ENCODE results near the gene CNOT11.
"Not testable (repeated sequence)": the region's sequence is repeated elsewhere in the genome, so short reads cannot be mapped to it uniquely, and the experiment has no call there.

Gene CNOT11

DNA sequence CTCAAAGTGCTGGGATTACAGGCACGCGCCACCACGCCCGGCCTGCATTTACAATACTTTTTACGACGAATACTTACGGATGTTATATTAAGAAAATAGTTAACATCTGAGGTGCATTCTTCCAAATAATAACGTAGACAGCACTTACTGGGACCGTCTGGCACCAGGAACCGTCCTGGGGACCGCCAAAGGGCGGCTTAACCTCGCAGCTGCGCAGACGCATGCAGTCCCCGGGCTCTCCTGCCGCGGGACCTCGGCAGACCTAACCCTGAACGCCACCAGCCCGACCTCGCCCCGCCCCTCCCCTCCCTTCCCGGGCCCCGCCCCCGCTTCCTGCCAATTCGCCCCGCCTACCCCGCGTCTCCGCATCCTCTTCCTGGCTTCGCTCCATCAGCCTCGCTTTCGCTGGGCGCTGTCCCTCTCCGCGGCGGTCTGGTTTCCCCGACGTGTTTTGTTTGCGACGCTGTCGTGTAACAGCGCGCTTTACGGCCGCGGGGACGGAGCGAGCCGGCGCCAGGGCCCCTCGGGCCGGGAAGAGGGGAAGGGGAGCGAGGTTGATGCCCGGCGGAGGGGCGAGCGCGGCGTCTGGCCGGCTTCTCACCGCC lies at the start of gene CNOT11:
TSS of gene CNOT11 (plus strand) at position 479 of the 605 bp plus-strand sequence. CDS start at position 558, 79 bp downstream.
- Histone ChIP-seq H3K9me3 (ENCODE audit: control insufficient read depth, low read length) (no peaks in the 10 kb centered on the region), H3K4me3 (ENCODE audit: low read length) (peak within 1 kb of the TSS; percentile 51), H3K9ac (ENCODE audit: low read length) (peak within 1 kb of the TSS; percentile 96), H3K36me3 (ENCODE audit: control insufficient read depth, insufficient read depth, low read length) (no peaks in the 10 kb centered on the region), H3K27me3 (ENCODE audit: control insufficient read depth, insufficient read depth, low read length) (no peaks in the 10 kb centered on the region), H3K4me1 (ENCODE audit: control insufficient read depth, insufficient read depth, low read length) (peaks cover 19% of the 10 kb centered on the region)

DNA sequence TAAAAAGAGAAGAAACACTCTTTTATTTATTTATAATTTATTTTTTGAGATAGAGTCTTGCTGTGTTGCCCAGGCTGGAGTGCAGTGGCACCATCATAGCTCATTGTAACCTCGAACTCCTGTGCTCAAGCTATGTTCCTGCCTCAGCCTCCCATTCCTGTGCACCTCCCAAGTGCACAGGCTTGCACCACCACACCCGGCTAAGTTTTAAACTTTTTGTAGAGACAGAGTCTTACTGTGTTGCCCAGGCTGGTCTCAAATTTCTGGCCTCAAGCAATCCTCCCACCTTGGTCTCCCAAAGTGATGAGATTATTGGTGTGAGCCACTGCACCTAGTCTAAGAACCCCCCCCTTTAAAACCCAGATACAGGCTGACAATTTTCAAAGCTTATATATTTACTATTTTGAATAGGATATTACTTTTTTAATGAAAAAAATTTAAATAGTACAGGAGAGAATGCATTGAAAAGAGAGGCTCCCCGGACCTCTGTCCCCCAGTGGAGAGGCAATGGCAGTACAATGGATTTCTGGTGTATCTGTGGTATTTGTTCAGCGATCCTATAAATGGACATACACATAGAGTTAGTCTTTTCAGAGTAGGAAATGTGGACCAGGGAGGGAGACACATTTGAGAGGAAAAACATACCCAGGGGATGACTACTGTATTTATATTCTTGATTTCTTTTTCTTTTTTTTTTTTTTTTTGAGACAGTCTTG lies 48.1 kb upstream of the CNOT11 start:
- peaks cover 13% of the 10 kb centered on the region for H3K4me1 ChIP-seq (ENCODE audit: control insufficient read depth, insufficient read depth, low read length)
- no peak overlapping the region for H3K9ac ChIP-seq (ENCODE audit: low read length)
- no peaks in the 10 kb centered on the region for H3K36me3 ChIP-seq (ENCODE audit: control insufficient read depth, insufficient read depth, low read length)
- H3K27me3 ChIP-seq (ENCODE audit: control insufficient read depth, insufficient read depth, low read length) = no peaks in the 10 kb centered on the region
- no peak overlapping the region for H3K4me3 ChIP-seq (ENCODE audit: low read length)
- H3K9me3 ChIP-seq (ENCODE audit: control insufficient read depth, low read length) = no peaks in the 10 kb centered on the region

DNA sequence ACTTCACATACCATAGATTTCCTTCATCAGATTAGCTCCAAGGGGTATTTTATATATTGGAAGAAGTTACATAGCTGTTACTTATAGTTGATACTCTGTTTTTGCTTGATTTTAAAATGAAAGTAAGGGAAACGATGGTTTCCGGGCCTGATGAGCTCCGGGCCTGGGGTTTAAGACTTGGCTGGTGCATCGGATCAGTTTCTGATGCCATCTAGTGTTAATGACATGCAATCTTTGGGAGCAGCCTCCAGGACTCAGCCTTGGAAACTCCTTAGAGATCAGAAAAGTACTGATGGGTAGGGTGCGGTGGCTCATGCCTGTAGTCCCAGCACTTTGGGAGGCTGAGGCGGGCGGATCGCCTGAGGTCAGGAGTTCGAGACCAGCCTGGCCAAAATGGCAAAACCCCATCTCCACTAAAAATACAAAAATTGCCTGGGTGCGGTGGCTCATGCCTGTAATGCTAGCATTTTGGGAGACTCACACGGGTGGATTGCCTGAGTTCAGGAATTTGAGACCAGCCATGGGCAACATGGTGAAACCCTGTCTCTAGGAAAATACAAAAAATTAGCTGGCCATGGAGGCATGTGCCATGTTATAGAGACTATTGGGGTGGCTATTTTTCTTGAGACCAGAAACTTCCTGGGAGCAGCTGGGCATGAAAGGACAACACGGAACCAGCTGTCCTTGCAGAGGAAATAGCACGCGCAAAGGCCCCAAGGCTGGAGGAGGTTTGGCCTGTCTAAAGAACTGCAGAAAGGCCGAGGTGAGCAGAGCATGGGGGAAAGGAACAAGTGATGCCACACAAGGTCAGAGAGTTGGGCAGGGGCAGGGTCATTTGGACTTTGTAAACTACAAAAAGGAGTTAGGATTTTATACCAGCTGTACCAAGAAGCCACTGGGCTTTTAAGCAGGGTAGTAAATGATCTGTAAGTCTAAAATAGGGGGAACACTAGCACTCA lies 46.9 kb upstream of the CNOT11 start:
- no peaks in the 10 kb centered on the region for H3K9me3 ChIP-seq (ENCODE audit: control insufficient read depth, low read length)
- peak overlapping the region; percentile 26 for H3K9ac ChIP-seq (ENCODE audit: low read length)
- H3K4me3 ChIP-seq (ENCODE audit: low read length) = no peak overlapping the region
- no peaks in the 10 kb centered on the region for H3K27me3 ChIP-seq (ENCODE audit: control insufficient read depth, insufficient read depth, low read length)
- H3K4me1 ChIP-seq (ENCODE audit: control insufficient read depth, insufficient read depth, low read length) = peaks cover 12% of the 10 kb centered on the region
- H3K36me3 ChIP-seq (ENCODE audit: control insufficient read depth, insufficient read depth, low read length) = no peaks in the 10 kb centered on the region

DNA sequence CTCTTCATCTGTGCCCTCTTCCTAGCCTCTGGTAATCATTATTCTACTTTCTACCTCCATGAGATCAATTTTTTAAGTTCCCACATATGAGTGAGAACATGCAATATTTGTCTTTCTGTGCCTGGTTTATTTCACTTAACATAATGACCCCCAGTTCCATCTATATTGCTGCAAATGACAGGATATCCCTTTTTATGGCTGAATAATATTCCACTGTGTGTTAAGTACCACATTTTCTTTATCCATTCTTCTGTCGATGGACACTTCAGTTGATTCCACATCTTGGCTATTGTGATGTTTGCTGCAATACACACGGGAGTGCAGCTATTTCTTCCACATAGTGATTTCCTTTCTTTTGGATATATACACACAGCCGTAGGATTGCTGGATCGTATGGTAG lies 43.9 kb upstream of the CNOT11 start:
- no peaks in the 10 kb centered on the region for H3K36me3 ChIP-seq (ENCODE audit: control insufficient read depth, insufficient read depth, low read length)
- peaks cover 8% of the 10 kb centered on the region for H3K4me1 ChIP-seq (ENCODE audit: control insufficient read depth, insufficient read depth, low read length)
- H3K9ac ChIP-seq (ENCODE audit: low read length) = no peak overlapping the region
- H3K4me3 ChIP-seq (ENCODE audit: low read length) = no peak overlapping the region
- no peaks in the 10 kb centered on the region for H3K27me3 ChIP-seq (ENCODE audit: control insufficient read depth, insufficient read depth, low read length)
- no peaks in the 10 kb centered on the region for H3K9me3 ChIP-seq (ENCODE audit: control insufficient read depth, low read length)

DNA sequence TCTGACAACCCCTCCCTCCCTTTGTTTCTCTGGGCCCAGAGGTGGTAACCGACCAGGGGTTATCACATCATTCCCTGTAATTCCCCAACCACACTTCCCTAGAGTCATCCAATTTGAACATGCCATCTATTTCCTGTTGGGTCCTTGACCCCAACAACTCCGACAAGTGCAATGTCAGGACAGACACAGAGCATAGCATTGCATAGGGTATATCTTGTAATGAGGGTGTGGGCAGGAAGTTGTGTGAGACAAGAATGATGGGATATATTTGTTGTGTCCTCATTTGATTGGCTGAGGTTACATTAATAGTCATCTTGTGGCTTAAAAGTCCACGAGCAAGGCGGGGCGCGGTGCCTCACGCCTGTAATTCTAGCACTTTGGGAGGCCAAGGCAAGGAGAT lies 33.4 kb upstream of the CNOT11 start:
- no peaks in the 10 kb centered on the region for H3K36me3 ChIP-seq (ENCODE audit: control insufficient read depth, insufficient read depth, low read length)
- no peak overlapping the region for H3K4me3 ChIP-seq (ENCODE audit: low read length)
- H3K27me3 ChIP-seq (ENCODE audit: control insufficient read depth, insufficient read depth, low read length) = no peaks in the 10 kb centered on the region
- H3K9ac ChIP-seq (ENCODE audit: low read length) = no peak overlapping the region
- H3K4me1 ChIP-seq (ENCODE audit: control insufficient read depth, insufficient read depth, low read length) = no peaks in the 10 kb centered on the region
- H3K9me3 ChIP-seq (ENCODE audit: control insufficient read depth, low read length) = no peaks in the 10 kb centered on the region

DNA sequence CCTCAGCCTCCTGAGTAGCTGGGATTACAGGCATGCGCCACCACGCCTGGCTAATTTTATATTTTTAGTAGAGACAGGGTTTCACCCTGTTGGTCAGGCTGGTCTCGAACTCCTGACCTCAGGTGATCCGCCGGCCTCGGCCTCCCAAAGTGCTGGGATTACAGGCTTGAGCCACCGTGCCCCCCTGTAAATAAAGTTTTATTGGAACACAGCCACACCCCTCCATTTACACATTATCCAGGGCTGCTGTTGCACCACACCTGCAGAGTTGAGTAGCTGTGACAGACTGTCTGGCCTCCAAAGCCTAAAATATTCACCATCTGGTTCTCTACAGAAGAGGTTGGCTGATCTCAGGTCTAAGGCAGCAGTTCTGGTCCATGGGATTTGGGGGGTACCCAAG lies 32.6 kb upstream of the CNOT11 start:
- H3K4me1 ChIP-seq (ENCODE audit: control insufficient read depth, insufficient read depth, low read length); H3K9me3 ChIP-seq (ENCODE audit: control insufficient read depth, low read length); H3K27me3 ChIP-seq (ENCODE audit: control insufficient read depth, insufficient read depth, low read length); H3K9ac ChIP-seq (ENCODE audit: low read length); H3K36me3 ChIP-seq (ENCODE audit: control insufficient read depth, insufficient read depth, low read length); H3K4me3 ChIP-seq (ENCODE audit: low read length): not testable (repeated sequence)

DNA sequence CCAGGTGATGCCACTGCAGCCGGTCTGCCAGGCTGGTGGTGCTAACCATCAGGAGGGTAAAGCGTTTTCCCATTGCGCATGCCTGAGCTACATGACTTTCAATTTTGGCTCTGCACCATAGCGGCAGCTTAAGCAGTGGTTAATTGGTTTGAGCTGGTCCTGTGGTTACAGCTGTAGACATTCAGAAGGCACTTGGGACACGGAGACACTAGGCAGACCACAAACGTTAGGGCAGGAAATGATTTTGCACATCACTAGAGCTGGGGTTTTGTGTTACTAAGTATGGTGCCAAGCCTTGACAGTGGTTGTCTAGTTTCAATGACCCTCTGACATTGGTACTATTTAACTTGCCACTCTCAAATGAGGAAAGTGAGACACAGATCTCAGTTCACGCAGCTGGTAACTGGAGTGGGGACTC lies 28.9 kb upstream of the CNOT11 start:
- Histone ChIP-seq H3K4me3 (ENCODE audit: low read length) (no peak overlapping the region), H3K9me3 (ENCODE audit: control insufficient read depth, low read length) (no peaks in the 10 kb centered on the region), H3K9ac (ENCODE audit: low read length) (no peak overlapping the region), H3K4me1 (ENCODE audit: control insufficient read depth, insufficient read depth, low read length) (no peaks in the 10 kb centered on the region), H3K36me3 (ENCODE audit: control insufficient read depth, insufficient read depth, low read length) (no peaks in the 10 kb centered on the region), H3K27me3 (ENCODE audit: control insufficient read depth, insufficient read depth, low read length) (no peaks in the 10 kb centered on the region)

DNA sequence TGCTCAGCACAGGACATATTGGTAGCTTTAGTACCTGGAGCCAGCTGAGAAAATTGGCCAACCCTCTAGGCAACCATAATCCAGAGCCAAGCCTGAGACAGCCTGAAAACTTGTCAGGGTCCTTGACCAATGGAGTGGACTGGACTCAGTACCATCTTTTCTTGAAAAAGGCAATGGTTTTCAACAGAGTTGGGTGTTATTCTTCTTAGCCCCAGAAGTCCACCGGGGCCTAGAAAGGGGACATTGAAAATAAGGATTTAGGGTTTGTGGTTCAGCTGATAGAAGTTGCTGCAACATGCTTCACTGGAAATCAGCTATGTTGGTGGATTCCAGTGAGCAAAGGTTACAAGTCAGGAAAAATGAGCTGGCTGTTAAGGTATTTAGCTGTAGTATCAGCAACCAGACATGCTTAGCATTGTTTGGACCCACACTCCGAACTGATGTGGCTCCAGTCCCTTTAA lies 22.1 kb upstream of the CNOT11 start:
- Histone ChIP-seq H3K9ac (ENCODE audit: low read length) (no peak overlapping the region), H3K27me3 (ENCODE audit: control insufficient read depth, insufficient read depth, low read length) (no peaks in the 10 kb centered on the region), H3K4me3 (ENCODE audit: low read length) (no peak overlapping the region), H3K9me3 (ENCODE audit: control insufficient read depth, low read length) (peaks cover 6% of the 10 kb centered on the region), H3K4me1 (ENCODE audit: control insufficient read depth, insufficient read depth, low read length) (peaks cover 16% of the 10 kb centered on the region), H3K36me3 (ENCODE audit: control insufficient read depth, insufficient read depth, low read length) (no peaks in the 10 kb centered on the region)

DNA sequence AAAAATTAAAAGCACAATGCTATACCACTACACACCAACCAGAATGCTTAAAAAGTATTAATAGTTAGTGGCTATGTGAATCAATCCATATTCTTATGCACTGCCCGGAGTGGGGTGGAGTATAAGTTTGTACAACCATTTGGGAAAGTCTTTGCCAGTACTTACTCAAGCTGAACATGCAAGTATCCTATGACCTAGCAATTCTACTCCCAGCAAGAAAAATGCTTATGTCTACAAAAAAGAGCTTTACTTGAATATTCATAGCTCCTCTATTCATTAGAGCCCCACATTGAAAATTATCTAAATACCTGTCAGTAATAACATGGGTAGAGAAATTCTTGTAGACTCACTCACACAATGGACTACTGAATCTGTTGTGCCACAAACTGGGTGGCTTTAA lies 21.4 kb upstream of the CNOT11 start:
- Histone ChIP-seq H3K27me3 (ENCODE audit: control insufficient read depth, insufficient read depth, low read length) (no peaks in the 10 kb centered on the region), H3K4me3 (ENCODE audit: low read length) (no peak overlapping the region), H3K9me3 (ENCODE audit: control insufficient read depth, low read length) (peaks cover 6% of the 10 kb centered on the region), H3K36me3 (ENCODE audit: control insufficient read depth, insufficient read depth, low read length) (no peaks in the 10 kb centered on the region), H3K4me1 (ENCODE audit: control insufficient read depth, insufficient read depth, low read length) (peaks cover 16% of the 10 kb centered on the region), H3K9ac (ENCODE audit: low read length) (no peak overlapping the region)

DNA sequence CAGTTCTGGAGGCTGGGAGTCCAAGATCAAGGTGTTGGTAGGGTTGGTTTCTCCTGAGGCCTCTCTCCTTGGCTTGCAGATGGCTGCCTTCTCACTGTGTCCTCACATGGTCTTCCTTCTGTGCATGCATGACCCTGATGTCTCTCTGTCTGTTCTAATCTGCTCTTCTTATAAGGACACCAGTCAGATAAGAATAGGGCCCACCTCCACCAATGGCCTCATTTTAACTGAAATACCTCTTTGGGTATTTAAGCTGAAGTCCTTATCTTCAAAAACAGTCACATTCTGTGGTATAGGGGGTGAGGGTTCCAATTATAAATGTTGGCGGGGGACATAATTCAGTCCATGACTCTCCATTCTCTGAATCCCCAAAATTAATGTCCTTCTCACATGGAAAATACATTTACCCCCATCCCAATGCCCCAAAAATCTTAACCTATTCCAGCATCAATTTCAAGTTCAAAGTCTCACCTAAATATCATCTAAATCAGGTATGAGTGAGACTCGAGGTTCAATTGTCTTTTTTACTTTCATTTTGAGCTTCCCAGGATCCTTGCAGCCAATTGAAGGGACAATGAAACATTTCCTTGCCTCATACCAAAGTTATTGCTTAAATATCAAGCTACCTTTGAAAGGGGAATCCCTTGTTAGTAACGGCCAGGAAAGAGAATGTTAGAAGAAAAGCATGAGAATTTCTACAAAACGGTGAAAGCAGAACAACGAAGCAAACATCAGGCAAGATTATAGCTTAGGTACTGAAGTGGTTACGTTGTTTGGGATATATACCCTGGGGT lies 20.6 kb upstream of the CNOT11 start:
- H3K9me3 ChIP-seq (ENCODE audit: control insufficient read depth, low read length) = peaks cover 6% of the 10 kb centered on the region
- peaks cover 16% of the 10 kb centered on the region for H3K4me1 ChIP-seq (ENCODE audit: control insufficient read depth, insufficient read depth, low read length)
- H3K27me3 ChIP-seq (ENCODE audit: control insufficient read depth, insufficient read depth, low read length) = no peaks in the 10 kb centered on the region
- H3K36me3 ChIP-seq (ENCODE audit: control insufficient read depth, insufficient read depth, low read length) = no peaks in the 10 kb centered on the region
- no peak overlapping the region for H3K9ac ChIP-seq (ENCODE audit: low read length)
- H3K4me3 ChIP-seq (ENCODE audit: low read length) = no peak overlapping the region

DNA sequence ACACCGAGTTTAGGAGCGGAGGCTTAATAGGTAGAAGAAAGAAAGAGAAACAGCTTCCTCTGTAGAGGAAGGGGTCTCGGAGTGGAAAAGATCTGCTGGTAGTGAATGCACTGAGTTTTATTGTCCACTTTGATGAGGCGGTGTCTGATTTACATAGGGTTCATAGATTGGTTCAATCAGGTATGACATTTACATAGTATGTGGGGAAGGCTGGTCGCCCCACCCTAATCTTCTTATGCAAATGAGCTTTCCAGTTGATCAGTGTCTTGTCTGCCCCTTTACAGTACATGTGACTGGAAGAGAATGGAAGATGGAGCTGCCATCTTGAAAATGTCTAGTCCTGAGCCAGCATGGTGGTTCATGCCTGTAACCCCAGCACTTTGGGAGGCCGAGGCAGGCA lies 19.9 kb upstream of the CNOT11 start:
- H3K36me3 ChIP-seq (ENCODE audit: control insufficient read depth, insufficient read depth, low read length) = no peaks in the 10 kb centered on the region
- no peak overlapping the region for H3K4me3 ChIP-seq (ENCODE audit: low read length)
- peaks cover 16% of the 10 kb centered on the region for H3K4me1 ChIP-seq (ENCODE audit: control insufficient read depth, insufficient read depth, low read length)
- no peaks in the 10 kb centered on the region for H3K27me3 ChIP-seq (ENCODE audit: control insufficient read depth, insufficient read depth, low read length)
- H3K9me3 ChIP-seq (ENCODE audit: control insufficient read depth, low read length) = peaks cover 6% of the 10 kb centered on the region
- no peak overlapping the region for H3K9ac ChIP-seq (ENCODE audit: low read length)
